ENCODE results near the gene TMEM138.
"Not testable (repeated sequence)": the region's sequence is repeated elsewhere in the genome, so short reads cannot be mapped to it uniquely, and the experiment has no call there.

The TMEM138 gene

DNA sequence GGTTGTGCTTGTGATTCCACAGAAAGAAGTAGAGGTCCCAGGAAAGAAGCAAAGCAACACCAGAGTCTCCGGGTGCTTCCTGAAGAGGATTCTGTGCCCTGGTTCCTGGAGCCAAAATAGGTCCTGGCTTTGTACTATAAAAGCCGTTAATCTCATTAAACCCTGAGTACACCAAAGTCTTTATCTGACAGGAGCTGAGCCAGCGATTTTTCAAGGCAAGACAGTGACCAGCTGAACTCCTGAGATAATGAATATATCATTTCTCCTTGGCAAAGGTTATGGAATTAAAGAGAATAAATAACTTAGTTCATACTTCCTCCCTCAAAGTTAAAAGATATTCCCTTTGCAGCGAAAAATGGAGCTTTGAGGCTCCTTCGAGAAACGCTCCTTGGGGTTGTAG, 5.2 kb downstream of the TMEM138 start:
- DNase-seq: peak; percentile 84

DNA sequence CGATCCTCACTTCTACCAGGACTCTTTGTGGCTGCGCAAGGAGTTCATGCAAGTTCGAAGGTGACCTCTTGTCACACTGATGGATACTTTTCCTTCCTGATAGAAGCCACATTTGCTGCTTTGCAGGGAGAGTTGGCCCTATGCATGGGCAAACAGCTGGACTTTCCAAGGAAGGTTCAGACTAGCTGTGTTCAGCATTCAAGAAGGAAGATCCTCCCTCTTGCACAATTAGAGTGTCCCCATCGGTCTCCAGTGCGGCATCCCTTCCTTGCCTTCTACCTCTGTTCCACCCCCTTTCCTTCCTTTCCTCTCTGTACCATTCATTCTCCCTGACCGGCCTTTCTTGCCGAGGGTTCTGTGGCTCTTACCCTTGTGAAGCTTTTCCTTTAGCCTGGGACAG, 6.5 kb downstream of the TMEM138 start:
- DNase-seq: no peak

DNA sequence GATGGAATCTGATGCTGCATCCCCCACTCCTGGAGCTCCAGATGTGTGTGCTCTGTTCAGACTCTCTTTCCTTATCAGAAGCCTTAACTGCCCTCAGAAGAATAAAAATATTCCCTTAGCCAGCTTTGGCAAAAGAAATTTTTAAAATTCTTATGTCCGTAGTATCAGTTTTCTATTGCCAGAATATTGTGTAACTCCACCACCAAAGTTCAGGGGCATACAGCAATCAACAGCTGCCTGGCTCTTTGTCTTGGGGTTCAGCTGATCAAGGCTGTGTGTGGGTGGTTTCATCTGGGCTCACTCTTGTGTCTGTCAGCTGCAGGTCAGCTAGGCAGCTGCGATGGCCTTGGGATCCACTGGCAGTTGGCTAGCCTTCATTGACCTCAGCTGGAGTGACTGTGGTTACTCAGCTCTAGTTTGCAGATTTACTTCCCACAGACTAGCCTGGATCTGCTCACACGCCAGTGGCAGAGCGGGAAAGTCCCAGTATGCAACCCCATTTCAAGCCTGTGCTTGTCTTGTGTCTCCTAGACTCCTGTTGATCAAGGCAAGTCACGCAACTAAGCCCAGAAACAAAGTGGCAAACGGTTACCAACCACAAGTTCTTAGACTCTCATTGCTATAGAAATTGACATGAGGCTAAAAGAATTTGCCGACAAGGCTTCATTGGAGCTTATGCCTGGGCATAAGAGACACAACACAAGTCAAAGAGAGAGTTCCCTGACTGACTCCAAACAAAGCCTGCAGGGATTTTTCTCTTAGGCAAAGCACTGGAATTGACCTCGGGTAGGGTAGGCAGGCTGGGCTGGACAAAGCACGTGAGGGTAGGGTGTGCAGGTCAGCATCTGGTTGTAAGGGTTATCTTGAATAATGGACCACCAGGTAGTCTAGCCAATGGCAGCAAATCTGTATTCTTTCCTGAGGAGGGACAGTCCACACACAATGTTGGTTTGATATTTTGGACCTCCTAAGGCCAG, 7.5 kb downstream of the TMEM138 start:
- no peak for DNase-seq

DNA sequence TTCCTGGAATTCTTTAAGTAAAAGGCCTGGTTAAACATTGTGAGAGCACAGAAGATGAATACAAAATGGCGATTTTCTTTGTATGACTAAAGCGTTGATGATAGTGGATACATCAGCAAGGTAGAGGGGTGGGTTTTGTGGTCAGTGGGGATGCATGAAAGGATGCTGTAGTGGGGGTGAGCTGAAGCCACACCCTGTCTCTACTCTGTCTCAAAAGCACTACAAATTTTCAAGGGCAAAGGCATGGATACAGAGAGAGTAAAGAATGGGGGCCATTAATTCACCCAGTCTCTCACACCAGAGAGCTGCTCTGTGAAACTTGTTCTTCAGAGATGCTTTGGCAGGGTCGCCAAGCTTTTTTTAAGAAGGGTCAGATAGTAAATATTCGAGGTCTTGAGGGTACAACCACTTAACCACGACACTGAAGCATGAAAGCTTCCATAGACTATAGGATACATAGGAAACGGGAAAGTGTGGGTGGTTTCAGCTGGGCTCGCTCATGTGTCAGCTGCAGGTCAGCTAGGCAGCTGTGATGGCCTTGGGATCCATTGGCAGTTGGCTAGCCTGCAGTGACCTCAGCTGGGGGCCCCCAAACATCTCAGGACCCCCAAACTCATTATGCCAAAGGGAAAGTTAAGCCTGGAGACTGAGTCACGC, 8.3 kb downstream of the TMEM138 start:
- no peak for DNase-seq

DNA sequence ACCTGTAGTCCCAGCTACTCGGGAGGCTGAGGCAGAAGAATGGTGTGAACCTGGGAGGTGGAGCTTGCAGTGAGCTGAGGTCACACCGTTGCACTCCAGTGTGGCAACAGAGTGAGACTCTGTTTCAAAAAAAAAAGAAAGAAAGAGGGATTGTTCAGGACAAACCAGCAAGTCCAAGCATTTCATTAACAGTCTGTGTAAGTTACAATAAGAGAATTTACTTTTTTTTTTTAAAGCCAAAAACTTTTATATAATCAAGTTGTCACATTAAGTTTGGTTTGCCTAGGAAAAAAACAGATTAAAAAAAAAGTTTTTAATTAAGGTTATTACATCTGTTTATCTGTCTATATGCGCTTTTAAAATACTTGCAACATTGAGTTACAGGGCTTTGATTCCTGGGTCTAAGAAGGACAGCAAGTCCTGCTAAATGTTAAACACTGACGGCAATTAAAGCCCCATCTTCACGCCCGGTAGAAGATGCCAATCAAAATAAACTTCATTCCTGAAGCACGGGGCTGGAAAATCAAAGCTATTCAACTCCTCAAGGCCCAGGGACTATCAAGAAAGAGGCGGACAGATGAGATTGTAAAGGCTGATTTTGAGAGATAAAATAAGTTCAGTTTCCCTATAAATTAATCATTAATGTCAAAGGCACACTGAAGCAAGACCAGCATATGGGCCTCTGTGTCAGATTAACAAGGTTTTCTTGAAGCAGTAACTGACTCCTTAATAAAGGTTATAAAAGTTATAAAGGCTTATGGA, 10.7 kb downstream of the TMEM138 start:
- DNase-seq: no peak

DNA sequence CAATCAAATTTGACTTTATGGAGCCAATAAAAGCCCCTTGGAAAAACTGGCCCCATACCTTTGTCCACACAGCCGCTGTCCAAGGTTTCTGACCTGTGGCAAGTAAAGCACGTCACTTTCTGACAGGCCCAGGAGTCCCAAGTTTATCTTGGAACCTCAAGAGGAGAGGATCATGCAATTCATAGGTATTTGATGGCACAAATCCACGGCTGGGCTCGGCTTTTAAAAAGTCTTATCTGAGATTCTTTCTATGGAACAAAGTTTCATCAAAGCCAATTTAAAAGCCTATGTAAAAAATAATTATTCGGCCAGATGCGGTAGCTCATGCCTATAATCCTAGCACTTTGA, 13.6 kb downstream of the TMEM138 start:
- DNase-seq: no peak

DNA sequence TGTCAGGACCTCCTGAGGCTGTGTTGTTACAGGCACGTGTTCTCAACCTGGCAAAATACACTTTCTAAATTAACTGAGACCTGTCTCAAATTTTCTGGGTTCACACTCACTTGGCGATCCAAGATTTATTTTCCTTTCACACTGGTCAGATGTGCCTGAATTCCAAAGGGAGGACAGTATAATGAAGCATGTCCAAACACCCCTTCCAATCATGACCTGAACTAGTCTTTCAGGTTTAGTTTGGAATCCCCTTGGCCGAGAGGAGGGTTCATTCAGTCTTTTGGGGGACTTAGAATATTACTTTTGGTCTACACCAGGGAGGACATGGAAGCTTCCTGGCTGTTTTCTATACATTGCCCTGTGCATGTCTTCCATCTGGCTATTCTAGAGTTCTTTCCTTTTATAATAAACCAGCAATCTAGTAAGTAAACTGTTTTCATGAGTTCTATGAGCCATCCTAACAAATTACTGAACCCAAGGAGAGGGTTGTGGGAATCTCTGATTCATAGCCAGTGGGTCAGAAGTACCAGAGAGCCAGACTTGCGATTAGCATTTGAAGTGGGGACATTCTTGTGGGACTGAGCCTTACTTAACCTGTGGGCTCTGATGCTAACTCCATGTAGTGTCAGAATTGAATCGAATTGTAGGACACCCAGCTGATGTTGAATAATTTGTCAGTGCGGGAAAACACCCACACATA, 15.4 kb downstream of the TMEM138 start:
- DNase-seq: no peak

DNA sequence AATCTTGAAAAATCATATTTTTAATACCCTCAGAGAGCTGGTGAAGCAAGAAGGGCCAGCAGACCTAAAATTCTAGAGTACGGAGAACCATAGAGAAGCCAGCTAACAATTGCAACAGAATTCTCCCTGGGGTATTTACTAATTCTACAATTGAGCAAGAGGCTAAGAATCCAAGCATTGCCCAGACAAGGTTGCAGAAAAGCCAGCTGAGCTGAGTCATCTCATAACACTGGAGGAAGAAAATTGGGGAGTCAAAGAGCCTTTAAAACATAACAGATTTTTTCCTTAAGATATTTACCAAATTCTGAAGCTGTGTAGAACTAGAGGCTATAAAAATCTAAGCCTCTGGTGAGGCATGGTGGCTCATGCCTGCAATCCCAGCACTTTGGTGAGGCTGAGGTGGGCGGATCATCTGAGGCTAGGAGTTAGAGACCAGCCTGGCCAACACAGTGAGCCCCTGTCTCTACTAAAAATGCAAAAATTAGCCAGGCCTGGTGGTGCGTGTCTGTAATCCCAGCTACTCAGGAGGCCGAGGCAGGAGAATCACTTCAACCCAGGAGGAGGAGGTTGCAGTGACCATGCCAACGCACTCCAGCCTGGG, 16.6 kb downstream of the TMEM138 start:
- DNase-seq: no peak

DNA sequence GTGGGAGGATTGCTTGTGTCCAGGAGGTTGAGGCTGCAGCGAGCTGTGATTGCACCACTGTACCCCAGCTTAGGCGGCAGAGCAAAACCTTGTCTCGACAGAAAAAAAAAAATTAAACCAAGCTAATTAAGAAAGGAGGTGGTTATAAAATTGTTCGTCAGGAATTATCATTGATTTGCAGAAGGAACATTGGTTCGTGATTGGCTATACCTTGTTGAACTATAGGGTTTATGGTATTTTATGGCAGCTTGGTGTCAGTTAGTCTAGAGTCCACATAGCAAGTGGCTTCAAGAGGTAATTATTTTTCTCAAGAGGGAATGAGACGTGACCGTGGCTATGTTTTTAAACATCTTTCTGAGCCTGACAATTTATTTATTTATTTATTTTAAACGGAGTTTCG, 18.7 kb downstream of the TMEM138 start:
- no peak for DNase-seq

DNA sequence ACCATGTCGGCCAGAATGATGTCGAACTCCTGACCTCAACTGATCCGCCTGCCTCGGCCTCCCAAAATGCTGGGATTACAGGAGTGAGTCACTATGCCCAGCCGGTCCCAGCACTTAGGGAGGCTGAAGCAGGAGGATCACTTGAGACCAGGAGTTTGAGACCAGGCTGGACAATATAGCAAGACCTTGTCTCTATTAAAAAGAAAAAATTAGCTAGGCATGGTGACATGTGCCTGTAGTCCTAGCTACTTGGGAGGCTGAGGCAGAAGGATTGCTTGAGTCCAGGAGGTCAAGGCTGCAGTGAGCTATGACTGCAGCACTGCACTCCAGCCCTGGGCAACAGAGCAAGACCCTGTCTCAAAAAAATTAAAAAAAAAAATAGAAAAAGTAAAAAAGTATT, 21.7 kb downstream of the TMEM138 start:
- DNase-seq: not testable (repeated sequence)

DNA sequence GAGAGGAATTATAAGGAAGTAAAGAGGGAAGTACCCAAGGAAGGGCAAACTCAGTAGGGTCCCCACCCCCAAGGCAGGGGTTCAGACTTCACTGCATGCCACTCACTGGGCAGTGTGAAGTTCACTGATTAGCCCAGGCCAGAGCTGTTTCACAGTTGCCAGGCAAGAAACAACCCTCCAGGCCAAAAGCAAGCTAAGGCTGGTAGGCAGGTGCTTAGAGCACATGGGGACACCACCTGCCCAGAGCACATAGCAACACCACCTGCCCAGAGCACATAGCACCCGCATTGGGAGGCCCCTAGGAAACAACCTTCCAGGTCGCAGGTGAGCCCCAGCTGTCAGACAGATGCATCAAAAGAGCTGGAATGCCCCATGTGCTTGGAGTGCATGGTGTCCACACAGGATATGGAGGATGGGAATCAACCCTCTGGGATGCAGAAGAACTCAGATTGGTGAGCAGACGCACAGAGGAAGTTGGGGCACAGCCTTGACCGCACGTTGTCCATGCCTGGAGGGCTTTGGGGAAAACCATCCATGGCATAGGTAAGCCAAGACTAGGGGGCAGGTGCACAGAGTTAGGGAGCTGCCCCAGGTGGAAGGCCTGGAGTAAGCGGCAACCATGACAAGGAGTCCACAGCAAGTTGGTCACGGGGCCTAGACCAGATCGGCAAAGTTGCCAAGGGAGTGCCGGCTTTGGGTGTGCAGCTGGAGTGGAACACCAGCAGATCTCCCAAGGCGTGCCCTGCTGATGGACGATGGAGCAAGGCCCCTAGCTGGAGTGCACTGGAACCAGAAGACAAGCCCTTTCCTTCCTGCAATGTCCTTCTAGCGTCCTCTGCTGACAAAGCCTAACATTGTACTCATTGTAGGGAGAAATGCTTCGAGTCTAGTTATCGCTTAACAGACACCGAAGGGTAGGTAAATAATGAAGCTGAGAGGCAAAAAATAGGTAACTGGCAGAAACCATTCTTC, 22.4 kb downstream of the TMEM138 start:
- peak; percentile 28 for DNase-seq

DNA sequence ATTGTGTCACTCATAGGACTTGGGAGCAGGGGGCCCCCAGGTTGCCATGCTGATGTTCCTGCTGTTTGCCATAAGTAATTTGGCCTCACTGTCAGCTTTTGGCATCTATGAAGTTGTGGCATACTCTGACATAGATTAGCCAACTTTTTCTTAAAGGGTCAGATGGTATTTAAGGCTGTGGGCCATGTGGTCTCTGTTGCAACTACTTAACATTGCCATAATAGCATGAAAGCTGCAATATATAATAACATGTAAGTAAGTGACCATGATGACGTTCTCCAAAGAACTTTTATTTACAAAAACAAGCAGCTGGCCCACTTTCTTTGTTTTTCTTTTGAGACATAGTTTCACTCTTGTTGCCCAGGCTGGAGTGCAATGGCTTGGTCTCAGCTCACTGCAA, 28.0 kb downstream of the TMEM138 start:
- no peak for DNase-seq

DNA sequence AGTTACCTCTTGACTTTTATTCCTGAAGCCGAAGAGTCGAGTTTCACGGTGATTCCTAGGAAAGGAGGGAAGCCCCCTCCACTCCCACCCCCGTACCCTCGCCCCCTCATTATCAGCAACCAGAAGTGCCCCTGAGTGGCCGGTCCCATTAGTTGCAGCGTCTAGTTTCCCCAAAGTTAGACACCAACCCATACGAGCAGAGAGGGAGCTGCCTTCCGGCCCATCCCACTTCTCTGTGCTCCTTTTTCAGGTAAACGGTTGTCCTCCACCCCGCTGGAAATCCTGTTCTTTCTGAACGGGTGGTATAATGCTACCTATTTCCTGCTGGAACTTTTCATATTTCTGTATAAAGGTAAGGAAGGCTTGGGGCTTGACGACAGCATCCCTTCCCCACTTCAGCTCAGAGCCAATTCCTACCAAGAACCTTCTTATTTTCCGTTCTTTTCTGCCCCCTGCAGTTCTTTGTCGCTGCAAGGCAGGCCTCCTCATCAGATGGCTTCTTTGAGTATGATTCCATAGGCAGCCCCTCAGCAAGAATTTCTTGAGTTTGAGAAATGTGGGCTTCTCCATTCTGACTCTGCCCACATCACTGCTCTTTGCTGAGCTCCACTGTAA, 30.9 kb downstream of the TMEM138 start:
- peak; percentile 18 for DNase-seq

DNA sequence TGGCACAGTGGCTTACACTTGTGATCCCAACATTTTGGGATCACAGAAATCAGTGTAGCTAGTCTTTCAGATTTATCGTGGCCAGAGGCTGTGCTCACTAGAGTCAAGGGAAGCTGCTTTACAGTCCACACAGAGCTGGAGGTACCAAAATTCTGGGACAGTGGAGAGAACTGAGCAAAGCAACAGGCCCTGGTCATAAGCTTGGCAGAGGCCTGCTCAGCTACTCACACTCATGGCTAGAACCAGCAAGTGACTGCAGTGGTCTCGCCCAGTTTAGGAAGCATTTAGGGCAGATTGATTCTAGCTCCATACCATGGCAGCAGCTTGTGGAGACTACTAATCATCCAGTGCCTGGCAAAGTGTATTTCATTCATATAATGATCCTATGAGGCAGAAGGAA, 39.0 kb downstream of the TMEM138 start:
- no peak for DNase-seq

DNA sequence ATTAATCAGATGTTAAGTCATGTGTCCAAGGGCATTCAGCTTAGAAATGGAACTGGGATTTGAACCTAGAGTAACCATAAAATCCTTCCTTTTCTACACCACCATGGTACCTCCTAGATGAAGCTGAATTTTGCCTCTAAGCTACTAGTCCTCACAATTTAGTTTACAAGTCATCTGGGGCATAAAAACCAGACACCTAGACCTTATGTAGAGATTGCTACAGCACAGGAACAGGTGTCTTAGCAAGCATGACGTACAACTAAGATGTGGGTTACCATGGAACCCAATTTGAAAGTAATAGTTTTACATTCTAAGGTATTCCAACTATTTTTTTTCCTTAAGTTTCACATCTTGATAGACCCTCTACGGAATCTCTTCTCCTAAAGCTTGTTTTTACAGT, 39.4 kb downstream of the TMEM138 start:
- no peak for DNase-seq

DNA sequence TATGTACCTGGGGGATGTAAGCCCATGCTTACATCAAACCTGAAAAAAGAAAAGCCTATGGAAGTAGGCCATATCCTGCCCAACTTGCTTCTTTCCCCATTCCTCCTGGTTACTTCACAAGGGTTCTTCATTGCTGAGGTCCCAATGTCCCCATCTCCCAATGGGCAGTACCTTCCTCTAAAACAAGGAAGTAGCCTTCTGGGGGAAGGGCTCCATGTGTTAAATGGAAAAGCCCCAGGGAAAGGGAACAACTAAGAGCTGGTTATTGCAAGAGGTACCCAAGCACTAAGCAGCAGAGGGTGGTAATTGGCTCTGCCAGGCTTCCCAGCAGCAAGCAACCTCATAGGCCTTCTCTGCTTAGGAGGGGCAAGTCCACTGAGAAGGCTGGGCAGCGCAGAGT, 41.5 kb downstream of the TMEM138 start:
- DNase-seq: no peak

DNA sequence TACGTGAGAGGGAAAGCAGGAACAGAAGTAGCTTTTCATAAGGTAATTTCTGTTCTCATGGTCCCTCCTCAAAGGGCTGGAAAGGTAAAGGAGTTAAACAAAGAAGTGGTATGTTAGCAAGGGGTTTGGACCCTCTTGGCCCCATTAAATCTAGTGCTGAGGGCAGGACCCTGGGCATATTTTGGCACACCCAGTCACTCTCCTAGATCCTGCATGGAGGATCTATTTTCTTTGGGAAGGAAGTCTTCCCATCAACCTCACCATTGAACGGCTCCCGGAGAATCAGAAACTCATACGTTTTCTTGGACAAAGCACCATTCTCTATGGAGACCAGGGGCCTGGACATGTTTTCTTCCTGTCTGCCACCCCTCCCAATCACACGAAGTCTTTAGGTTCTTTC, 41.9 kb downstream of the TMEM138 start:
- no peak for DNase-seq

DNA sequence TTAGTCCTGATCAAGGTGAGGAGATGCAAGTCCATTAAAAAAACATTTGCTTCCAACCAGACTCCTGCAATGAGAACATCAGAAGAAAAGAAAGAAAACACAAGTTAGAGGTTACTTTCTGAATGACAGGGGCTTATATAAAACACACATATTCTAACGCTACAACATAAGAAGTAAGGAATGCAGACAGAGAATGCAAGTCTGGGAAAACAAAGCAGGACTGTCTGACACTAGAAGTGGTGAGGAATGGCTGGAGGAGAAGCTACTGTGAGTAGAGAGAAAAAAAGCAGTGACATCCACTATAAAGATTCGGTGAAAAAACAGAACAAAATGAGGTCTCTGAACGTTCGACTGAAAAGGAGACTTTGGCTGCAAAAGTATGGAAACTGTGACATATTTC, 42.5 kb downstream of the TMEM138 start:
- no peak for DNase-seq

DNA sequence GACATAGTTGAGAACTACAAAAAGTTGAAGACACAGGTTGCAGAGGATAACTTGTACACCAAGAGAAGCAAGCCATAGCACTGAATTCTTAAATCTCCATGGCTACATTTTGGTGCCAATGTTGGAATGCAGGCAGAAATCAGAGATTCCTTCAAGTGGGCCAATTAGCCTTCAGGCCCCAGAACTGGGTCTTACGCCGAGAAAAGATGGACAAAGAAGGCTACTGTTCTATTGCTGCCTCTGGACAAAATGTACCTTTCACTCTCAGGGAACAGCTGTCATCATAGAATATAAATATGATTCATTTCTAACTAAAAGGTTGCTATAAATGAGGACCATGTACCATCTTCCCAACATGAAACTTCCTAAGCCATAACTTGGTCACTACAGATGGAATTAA, 43.9 kb downstream of the TMEM138 start:
- DNase-seq: no peak

DNA sequence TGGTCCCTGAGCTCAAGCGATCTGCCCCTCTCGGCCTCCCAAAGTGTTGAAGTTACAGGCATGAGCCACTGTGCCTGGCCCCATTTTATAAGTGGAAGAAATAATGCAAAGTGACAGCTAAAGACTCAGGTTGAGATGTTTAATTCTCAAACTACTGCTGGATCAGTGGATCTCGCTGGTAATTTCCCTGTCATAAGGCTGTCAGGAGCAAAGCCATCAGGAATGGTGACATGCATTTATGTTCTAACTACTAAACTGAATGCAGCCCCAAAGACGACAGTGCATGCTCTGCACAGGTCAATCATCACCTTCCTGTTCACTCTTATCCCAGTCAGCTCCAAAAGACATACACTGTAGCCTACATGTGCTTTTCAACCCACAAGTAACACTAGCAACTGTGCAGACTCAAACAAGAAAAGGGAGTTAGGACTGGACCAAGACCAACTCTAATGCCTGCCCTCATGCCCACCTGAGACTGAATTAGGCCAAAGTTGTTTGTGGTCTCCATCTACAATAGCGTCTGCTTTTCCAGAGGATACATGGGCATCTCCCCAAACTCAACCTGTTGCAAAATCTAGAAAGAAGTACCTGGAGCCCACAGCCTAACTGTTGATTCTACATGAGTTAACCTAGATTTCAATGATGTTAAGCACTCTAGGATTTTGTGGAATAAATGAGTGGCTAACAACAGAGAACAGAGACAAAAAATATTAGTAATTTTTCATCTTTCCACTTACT, 45.0 kb downstream of the TMEM138 start:
- DNase-seq: no peak

Measured in NCI-H82 (cell line).